K562 (cell line): ENCODE data around the gene KIAA1958. TPM values are rescaled to one million over a fixed set of nuclear protein-coding genes. Genes with fewer than 3 reads are reported as not detected.

Experiments used
- ATAC-seq: fragments of 200-7000 bp; cut with Tn5 transposase; 3 replicates; pipeline ENCODE4 v1.9.1; 2020; ENCODE audit warnings: moderate library complexity
- BruUV-seq: library from RNA; stranded (reverse); fragments of 400-500 nt; replicated peaks from 2 replicates; lab custom pipeline; 2021; lab: Mats Ljungman, UMichigan
- CTCF ChIA-PET: fragments of 300-600 bp; formaldehyde crosslinking; extraction: SDS; loops from one replicate; lab custom pipeline; 2021; ENCODE audit warnings: low intra/inter-chr PET ratio; lab: Yijun Ruan, JAX
- POLR2A ChIA-PET: fragments of 300-600, 350-650 bp; sonication (Branson Sonifier 250); formaldehyde crosslinking; extraction: SDS; loops from one replicate; lab custom pipeline; 2021; ENCODE audit warnings: antibody characterized with exemption, inconsistent platforms; lab: Yijun Ruan, JAX
- DNase-seq, 4 experiments: peaks; one replicate each; pipeline versions ENCODE4 v3.0.0 to v3.0.0-alpha.2; 2011 to 2018; ENCODE audit warnings: low spot score in 3 of 4, mixed read lengths in 3 of 4; ENCODE audit errors: extremely low read depth in 1 of 4
- FAIRE-seq: peaks from 2 replicates; lab custom pipeline; 2011; peaks lifted over from hg19 to GRCh38; lab: Jason Lieb, UNC
- H2AFZ ChIP-seq: 2 replicates; pipeline ENCODE4 v1.6.0; 2011; ENCODE audit warnings: low read depth, low read length, control low read depth, inconsistent platforms
- H3K27ac ChIP-seq: fragments of 200-600 bp; 3 replicates; pipeline ENCODE4 v1.8.0; 2011; ENCODE audit warnings: low read depth, mild to moderate bottlenecking, control low read depth, inconsistent platforms, low read length, moderate library complexity, mixed read lengths; ENCODE audit errors: extremely low read depth
- H3K27me3 ChIP-seq, 2 experiments: fragments of 300-600 bp in 1 of 2; 2 replicates in 1 of 2; 3 replicates in 1 of 2; pipeline versions ENCODE4 v1.6.0 to v1.8.0; 2011; ENCODE audit warnings: inconsistent platforms in 2 of 2, low read length in 2 of 2, mild to moderate bottlenecking in 1 of 2, mixed read lengths in 1 of 2, moderate library complexity in 1 of 2; ENCODE audit not compliant: control insufficient read depth in 2 of 2, insufficient read depth in 2 of 2
- H3K36me3 ChIP-seq: fragments of 300-600 bp; 3 replicates; pipeline ENCODE4 v1.8.0; 2011; ENCODE audit warnings: mild to moderate bottlenecking, low read length, inconsistent platforms; ENCODE audit not compliant: control insufficient read depth, insufficient read depth
- H3K4me1 ChIP-seq, 2 experiments: fragments of 200-600 bp in 1 of 2; replicated peaks in 1 of 2; 2 replicates in 1 of 2; 3 replicates in 1 of 2; pipeline versions ENCODE4 v1.5.1 to v1.8.0; 2011; ENCODE audit warnings: inconsistent platforms in 2 of 2, low read length in 2 of 2, mild to moderate bottlenecking in 1 of 2, mixed read lengths in 1 of 2, moderate library complexity in 1 of 2; ENCODE audit not compliant: control insufficient read depth in 2 of 2, insufficient read depth in 2 of 2
- H3K4me2 ChIP-seq: 2 replicates; pipeline ENCODE4 v1.6.1; 2011; ENCODE audit warnings: low read length, control low read depth, inconsistent platforms, mixed read lengths; ENCODE audit not compliant: insufficient read depth
- H3K4me3 ChIP-seq: fragments of 200-600 bp; sonication (generic), shearing (Covaris generic); 2 replicates; pipeline ENCODE4 v1.5.1; 2016; ENCODE audit warnings: control low read depth, inconsistent platforms
- H3K79me2 ChIP-seq: fragments of 200-600 bp; 3 replicates; pipeline ENCODE4 v1.8.0; 2011; ENCODE audit warnings: low read length, inconsistent platforms; ENCODE audit not compliant: control insufficient read depth, insufficient read depth
- H3K9ac ChIP-seq, 2 experiments: 2 replicates each; pipeline versions ENCODE4 v1.6.0 to v1.6.1; 2011; ENCODE audit warnings: low read depth in 2 of 2, low read length in 2 of 2, control low read depth in 1 of 2, inconsistent platforms in 1 of 2, mild to moderate bottlenecking in 1 of 2, mixed read lengths in 1 of 2; ENCODE audit not compliant: insufficient read depth in 1 of 2
- H3K9me1 ChIP-seq: one replicate; pipeline ENCODE4 v1.6.0; 2011; ENCODE audit warnings: inconsistent platforms, mild to moderate bottlenecking, low read length, moderate library complexity; ENCODE audit not compliant: control insufficient read depth, insufficient read depth
- H3K9me3 ChIP-seq: replicated peaks from 2 replicates; pipeline ENCODE4 v1.5.1; 2011; ENCODE audit warnings: low read depth, low read length, inconsistent platforms; ENCODE audit not compliant: control insufficient read depth, insufficient read depth
- H4K20me1 ChIP-seq: replicated peaks from 2 replicates; pipeline ENCODE4 v1.6.1; 2011; ENCODE audit warnings: low read length, inconsistent platforms, mixed read lengths; ENCODE audit not compliant: control insufficient read depth, insufficient read depth
- BACH1 ChIP-seq: fragments of 200-800 bp; sonication (Bioruptor generic); IDR thresholded peaks from 2 replicates; pipeline ENCODE4 v1.6.1; 2016; ENCODE audit warnings: missing genetic modification characterization, missing compliant biosample characterization
- FUS ChIP-seq: fragments of 200-400 bp; formaldehyde crosslinking; optimal IDR thresholded peaks from 2 replicates; pipeline ENCODE3; 2017; ENCODE audit warnings: low read depth, low read length
- HDGF ChIP-seq: fragments of 450-650 bp; IDR thresholded peaks from 2 replicates; pipeline ENCODE4 v1.6.1; 2016
- NKRF ChIP-seq: fragments of 450-650 bp; IDR thresholded peaks from 2 replicates; pipeline ENCODE4 v1.6.1; 2016; ENCODE audit warnings: borderline replicate concordance
- NR2C1 ChIP-seq, 2 experiments: fragments of 450-650 bp; IDR thresholded peaks; 2 replicates each; pipeline ENCODE4 v1.6.1; 2017; ENCODE audit warnings: mild to moderate bottlenecking in 2 of 2, antibody characterized with exemption in 1 of 2, inconsistent platforms in 1 of 2, missing compliant biosample characterization in 1 of 2, missing genetic modification characterization in 1 of 2
- RNF2 ChIP-seq: sonication (generic); IDR thresholded peaks from 2 replicates; pipeline ENCODE4 v1.6.1; 2016
- THAP12 ChIP-seq: fragments of 250-450 bp; sonication (Bioruptor Pico); IDR thresholded peaks from 2 replicates; pipeline ENCODE4 v1.9.0; 2021; ENCODE audit warnings: mild to moderate bottlenecking, inconsistent platforms
- USF2 ChIP-seq: sonication (generic); formaldehyde crosslinking; IDR thresholded peaks from 2 replicates; pipeline ENCODE4 v1.5.0; 2020; ENCODE audit warnings: missing genetic modification reagents
- YY1 ChIP-seq, 3 experiments: IDR thresholded peaks; 2 replicates each; pipeline ENCODE4 v1.6.1; 2011; ENCODE audit warnings: low read length in 2 of 3, mild to moderate bottlenecking in 2 of 3, moderate library complexity in 2 of 3, borderline replicate concordance in 1 of 3, control low read depth in 1 of 3, low read depth in 1 of 3; ENCODE audit not compliant: insufficient read depth in 3 of 3, insufficient replicate concordance in 2 of 3, control insufficient read depth in 1 of 3, insufficient read length in 1 of 3; ENCODE audit errors: extremely low read depth in 1 of 3
- WGBS: fragments of 100-300 bp; shearing (Covaris generic); methylation state at CpG from one replicate; pipeline ENCODE4 v1.1.6; 2016; ENCODE audit warnings: low coverage, mixed read lengths; ENCODE audit not compliant: insufficient coverage; ENCODE audit errors: missing lambda C conversion rate; 5-methylcytosine and 5-hydroxymethylcytosine counted together
- in situ Hi-C: fragments of 300-500 bp; cut with MboI; formaldehyde crosslinking; loops from 4 replicates; pipeline ENCODE4 v1.15.0; 2018; ENCODE audit warnings: inconsistent platforms, mixed read lengths
- intact Hi-C: fragments of 100-400 bp; cut with micrococcal nuclease; formaldehyde crosslinking; loops from 2 replicates; pipeline ENCODE4 v1.14.2; 2022
- polyA plus RNA-seq, 8 experiments: library from polyadenylated mRNA; depleted of rRNA in 4 of 8; stranded (reverse) in 5 of 8; unstranded in 3 of 8; fragments of >200 nt; fragmentation: Nextera tagmentation in 2 of 8; fragmentation: Illumina TruSeq in 1 of 8; extraction: Ambion mirVana in 2 of 8; extraction: Trizol in 1 of 8; gene quantifications; 2 replicates each; pipeline versions ENCODE4 v1.2.1 to v1.2.3, GENCODE V29; 2011 to 2014; ENCODE audit warnings: inconsistent platforms in 1 of 8, missing spikeins in 1 of 8
- total RNA-seq, 7 experiments: library from RNA; depleted of rRNA in 6 of 7; stranded (reverse); fragments of >200 nt in 6 of 7; fragmentation: Illumina TruSeq in 2 of 7; extraction: Trizol in 2 of 7; gene quantifications; 2 replicates each; pipeline versions ENCODE4 v1.2.1 to v1.2.3, GENCODE V29; 2011 to 2021; ENCODE audit warnings: low replicate concordance in 1 of 7

The KIAA1958 gene
- total and polyA plus RNA-seq, 9 of the 15 experiments (the other 6 are each of a cell fraction or from before 2014, with no cell fraction given), result 1.1 to 16.0 (median 10.1) TPM

GRCh38 chr9:112501287-112501686 lies 14.7 kb downstream of the KIAA1958 start:
- no peak overlapping the region for H3K4me2 ChIP-seq
- FAIRE-seq (no peak), DNase-seq (no peak), ATAC-seq (no peak; the same call in 2 of the 3 replicates)
- no peaks in the 10 kb centered on the region for H4K20me1 ChIP-seq
- no peak overlapping the region for H3K4me3 ChIP-seq
- intact Hi-C loops, result loop anchor here (10.0 kb wide), 1 partner anchor 214 kb away; the partner anchor contains the start of gene INIP
- no peaks in the 10 kb centered on the region for H3K9me3 ChIP-seq
- ChIA-PET POLR2A (interaction anchor here (0.8 to 1.6 kb wide), 3 partner anchors 9 to 11 kb away, joined by 3 to 8 read pairs (median 4); no protein-coding TSS in a partner anchor), CTCF (no interaction called here)
- no peaks in the 10 kb centered on the region for H3K27me3 ChIP-seq
- H3K9ac ChIP-seq, result peak overlapping the region in 1 of 2 experiments; percentile 24; a peak in 1 of 4 replicates
- H3K4me1 ChIP-seq, result peaks cover 5 to 9% of the 10 kb centered on the region in 2 experiments
- no TSS peak for BruUV-seq
- TF ChIP-seq YY1 (IDR thresholded peaks at IDR 0.05; ENCODE audit: borderline replicate concordance in 1 of 3, control insufficient read depth in 1 of 3, extremely low read depth in 1 of 3, insufficient read depth in 3 of 3, insufficient read length in 1 of 3, insufficient replicate concordance in 2 of 3, low read depth in 1 of 3, low read length in 2 of 3) (peak in 1 of 3 experiments; percentile 12), NKRF (no peak), BACH1 (tag) (no peak), THAP12 (no peak), FUS (no peak), RNF2 (no peak), USF2 (CRISPR knock-in tag) (no peak), HDGF (no peak), NR2C1 (IDR thresholded peaks at IDR 0.05) (no peak), NR2C1 (tag; IDR thresholded peaks at IDR 0.05) (no peak)
- H3K27ac ChIP-seq, result 0 out of 3 replicates have a peak overlapping the region, but pooled peaks have one; percentile 7
- peaks cover 86% of the 10 kb centered on the region for H3K79me2 ChIP-seq
- no peaks in the 10 kb centered on the region for H3K9me1 ChIP-seq
- in situ Hi-C loops, result no loop called here
- 86% methylated on average over 8 of the region's 8 CpGs for WGBS
- no peak overlapping the region for H2AFZ ChIP-seq
- 0 out of 3 replicates have a peak, but pooled peaks cover 3% of the 10 kb centered on the region for H3K36me3 ChIP-seq
